ENCODE results near the gene ANKRD23.

The ANKRD23 gene

DNA sequence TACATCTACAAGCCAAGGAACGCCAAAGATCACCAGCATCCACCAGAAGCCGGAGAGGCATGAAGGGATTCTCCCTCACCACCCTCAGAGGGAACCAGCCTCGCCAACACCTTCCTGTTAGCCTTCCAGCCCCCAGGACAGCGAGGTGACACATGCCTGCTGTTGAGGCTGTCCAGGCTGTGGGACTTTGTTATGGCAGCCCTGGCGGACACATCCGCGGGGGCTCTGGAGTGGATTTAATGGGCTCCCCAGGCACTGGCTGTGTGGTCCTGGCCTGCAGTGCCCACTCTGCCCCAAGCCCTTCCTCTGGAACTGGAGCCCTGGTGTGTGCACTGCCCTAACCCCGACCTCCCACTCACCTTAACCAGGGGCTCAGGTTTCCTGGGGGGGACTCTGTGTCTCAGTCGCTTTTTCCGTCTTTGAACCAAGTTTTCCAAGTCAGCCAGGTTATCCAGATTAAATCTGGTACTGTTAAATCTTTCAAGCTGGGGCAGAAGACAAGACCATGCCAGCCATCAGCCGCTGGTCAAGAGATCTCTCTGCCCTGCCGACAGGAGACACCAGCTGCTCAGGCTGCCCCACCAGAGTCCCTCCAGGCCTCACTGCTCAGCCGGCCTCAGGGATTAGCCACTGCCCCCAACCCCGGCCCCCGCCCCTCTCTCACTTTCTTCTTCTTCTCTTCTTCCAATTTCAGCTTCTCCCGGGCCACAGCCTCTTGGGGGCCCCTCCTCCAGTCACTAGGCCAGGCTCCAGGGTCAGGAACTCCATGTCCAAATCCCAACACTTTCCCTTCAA, 1.9 kb downstream of the ANKRD23 start:
- DNase-seq (ENCODE audit: insufficient read length, low spot score) (no peak), FAIRE-seq (no peak)
- TF ChIP-seq POLR2A (IDR thresholded peaks at IDR 0.05; ENCODE audit: low read depth, low read length), result no peak

DNA sequence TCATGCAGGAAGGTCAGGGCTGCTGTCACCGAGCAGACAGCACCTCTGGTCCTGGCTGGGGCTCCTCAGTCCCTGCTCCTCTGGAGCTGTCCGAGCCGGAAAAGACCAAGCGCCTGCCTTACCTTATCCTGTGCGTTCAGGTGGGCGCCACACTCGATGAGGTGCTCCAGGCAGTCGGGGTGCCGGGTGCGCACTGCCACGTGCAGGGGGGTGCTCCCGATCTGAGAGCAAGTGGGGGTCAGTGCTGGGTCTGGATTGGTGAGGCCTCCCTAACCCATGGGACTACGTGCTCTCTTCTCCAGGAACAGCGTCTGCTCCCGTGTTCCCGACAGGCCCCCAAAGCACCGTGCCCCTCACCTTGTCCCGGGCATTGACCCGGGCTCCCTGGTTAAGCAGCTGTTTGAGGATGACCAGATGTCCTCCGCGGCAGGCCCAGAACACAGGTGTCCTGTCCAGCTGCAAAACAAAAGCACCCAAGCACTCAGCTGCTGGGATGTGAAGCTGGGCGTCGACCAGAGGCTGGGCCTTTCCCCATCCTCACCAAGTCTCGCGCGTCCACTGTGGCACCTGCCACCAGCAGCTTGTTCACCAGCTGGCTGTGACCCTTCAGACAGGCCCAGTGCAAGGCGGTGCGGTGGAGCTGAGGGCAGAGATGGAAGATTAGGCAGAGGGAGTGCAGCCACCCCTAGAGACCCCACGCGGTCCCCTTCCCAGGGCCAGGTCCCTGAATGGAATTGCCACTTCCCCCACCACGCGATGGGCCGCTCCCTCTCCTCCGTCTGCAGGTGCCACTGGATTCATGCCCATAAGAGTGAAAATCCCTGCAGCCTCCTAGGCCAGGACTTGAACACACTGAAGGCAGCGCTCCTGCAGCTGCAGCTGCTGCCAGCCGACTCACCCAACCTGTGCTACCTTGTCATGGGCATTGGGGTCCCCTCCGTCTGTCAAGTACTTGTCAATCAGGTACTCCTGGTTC, 3.7 kb downstream of the ANKRD23 start:
- FAIRE-seq, result no peak
- TF ChIP-seq POLR2A (IDR thresholded peaks at IDR 0.05; ENCODE audit: low read depth, low read length), result no peak

DNA sequence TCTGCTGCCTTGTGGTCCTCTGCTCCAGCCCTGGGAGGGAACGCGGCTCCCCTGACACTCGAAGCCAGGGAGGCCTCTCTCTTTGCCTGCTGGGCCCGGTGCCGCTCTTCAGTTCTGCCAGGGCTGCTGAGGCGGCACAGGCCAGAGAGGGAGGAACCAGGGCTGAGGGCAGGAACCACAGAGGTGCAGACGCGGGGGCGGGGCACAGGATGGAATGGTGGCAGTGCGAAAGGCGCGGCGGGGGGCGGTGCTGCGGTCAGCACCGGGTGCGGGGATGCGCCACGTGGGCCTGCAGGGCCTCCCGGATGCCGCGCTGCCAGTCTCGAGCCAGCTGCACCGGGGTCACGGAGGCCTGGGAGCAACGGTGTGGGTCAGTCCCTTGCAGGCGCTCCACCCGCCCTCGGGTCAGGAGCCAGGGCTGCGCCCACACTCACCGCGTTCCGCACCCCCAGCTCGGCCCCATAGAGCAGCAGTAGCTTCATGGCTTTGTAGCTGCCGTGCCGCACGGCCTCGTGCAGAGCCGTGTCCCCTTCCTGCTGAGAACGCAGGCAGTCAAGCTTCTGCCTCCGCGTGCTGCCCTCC, 4.4 kb downstream of the ANKRD23 start:
- FAIRE-seq (no peak), DNase-seq (ENCODE audit: insufficient read length, low spot score) (no peak)
- no peak for TF ChIP-seq POLR2A (IDR thresholded peaks at IDR 0.05; ENCODE audit: low read depth, low read length)

More for the DNA sequence above, 3.7 kb downstream of the ANKRD23 start:
- DNase-seq (ENCODE audit: insufficient read length, low spot score), result no peak

DNA sequence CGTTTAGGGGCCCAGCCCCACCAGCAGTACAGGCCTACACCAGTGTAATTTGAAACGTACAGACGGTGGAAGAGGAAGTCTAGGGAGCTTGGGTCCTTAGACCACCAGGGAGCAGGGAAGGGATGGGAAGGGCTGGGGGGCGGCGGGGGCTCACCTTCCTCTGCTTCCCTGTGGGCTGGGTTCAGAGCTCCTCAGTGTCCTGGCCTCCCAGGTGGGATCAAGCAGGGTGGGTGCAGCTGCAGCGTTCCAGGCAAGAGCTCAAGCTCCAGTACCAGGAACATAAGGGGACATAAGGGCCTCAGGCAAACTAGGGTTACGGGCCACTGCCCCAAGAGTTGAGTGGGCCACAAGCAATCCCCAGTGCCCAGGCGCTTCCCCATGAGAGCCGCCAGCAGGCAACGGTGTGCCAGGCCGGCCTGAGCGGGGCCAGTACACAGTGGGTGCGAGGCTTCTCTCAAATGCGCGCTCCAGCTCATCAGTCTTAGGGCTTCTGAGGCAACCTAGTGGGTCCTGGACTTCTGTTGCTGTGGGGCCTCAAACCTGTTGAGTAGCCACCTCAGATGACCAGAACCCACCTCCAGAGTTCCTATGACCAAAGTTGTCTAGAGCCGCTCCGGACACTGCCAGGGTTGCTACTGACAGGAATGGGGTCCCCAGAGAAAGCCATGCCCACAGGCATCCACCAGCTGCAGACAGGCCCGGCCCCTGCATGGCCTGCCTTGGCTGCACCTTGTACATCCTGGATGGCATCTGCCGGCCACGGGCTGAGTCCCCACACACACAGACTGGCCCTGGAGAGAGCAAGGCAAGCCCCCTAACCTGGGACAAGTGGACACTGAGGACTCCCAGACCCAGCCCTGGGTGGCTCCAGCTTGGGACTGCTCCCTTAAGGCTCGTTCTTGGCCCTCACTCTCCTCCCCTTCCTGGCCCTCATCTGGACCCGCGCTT, 5.2 kb downstream of the ANKRD23 start:
- no peak for TF ChIP-seq POLR2A (IDR thresholded peaks at IDR 0.05; ENCODE audit: low read depth, low read length)
- DNase-seq (ENCODE audit: insufficient read length, low spot score), result no peak
- no peak for FAIRE-seq

DNA sequence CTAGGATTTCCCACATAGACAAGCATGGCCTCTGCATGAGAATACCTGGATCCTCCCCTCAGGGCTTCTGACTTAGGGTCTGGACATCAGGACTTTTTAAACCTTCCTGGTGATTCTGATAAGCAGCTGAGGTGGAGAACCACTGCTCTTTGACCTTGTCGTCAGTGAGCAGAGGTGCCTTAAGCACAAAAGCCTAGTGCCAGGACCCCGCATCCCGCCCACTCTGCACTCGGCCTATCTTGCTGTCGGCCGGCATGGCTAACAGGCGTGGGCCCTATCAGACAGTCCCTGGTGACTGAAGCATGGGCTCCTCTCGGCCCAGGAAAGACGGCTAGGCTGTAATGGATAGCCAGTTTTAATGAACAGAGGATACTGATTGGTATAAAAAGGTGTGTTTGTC, 6.2 kb downstream of the ANKRD23 start:
- no peak for DNase-seq (ENCODE audit: insufficient read length, low spot score)
- TF ChIP-seq POLR2A (IDR thresholded peaks at IDR 0.05; ENCODE audit: low read depth, low read length), result no peak
- FAIRE-seq, result no peak

DNA sequence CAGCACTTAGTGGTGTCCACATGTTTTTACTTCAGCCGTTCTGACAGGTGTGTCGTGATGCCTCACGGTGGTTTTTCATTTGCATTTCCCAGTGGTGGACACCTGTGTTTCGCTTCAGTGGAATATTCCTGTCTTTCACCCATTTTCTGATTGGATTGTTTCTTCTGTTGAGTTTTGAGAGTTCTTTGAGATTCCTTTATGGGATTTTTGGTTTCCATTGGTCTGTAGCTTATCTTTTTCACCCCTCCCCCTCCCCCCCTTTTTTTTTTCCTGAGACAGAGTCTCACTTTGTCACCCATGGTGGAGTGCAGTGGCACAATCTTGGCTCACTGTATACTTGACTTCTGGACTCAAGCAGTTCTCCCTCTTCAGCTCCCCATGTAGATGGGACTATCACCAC, 8.0 kb downstream of the ANKRD23 start:
- FAIRE-seq (no peak), DNase-seq (ENCODE audit: insufficient read length, low spot score) (no peak)
- no peak for TF ChIP-seq POLR2A (IDR thresholded peaks at IDR 0.05; ENCODE audit: low read depth, low read length)

DNA sequence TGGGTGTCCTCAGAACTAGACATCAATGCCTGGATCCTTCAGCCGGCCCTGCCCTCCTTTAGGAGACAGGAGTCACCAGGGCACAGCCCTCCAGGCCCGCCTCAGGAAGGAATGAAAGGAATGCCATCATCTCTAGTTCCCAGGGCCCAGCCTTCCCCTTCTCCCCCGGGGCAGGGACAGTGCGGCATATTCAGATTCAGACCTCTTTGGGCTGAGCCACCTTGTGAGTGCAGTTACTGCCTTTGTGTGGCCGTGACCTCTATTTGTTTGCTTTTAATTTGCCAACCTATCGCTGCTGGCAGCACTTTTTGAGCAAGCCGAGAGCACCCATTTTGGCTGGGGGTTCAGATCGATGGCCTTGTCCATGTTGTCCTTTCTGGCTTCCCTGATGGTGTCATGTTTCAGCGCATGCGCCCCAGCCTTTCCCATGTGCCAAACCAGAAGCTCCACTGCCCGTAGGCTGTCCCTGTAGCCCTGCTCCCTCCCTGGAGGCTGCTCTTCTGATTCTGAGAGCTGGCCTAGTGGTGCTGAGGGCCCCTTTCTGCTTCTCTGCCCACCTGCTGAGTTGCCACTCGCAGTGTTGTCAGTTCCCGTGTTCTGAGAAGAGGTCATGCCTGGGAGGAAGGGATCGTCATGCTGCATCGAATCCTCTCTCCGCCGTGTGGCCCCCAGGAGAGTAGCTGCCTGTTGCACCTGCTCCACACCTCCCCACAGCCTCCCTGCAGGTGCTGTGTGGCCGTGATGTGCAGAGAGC, 10.9 kb downstream of the ANKRD23 start:
- TF ChIP-seq POLR2A (IDR thresholded peaks at IDR 0.05; ENCODE audit: low read depth, low read length), result no peak
- FAIRE-seq (no peak), DNase-seq (ENCODE audit: insufficient read length, low spot score) (peak; percentile 70)

DNA sequence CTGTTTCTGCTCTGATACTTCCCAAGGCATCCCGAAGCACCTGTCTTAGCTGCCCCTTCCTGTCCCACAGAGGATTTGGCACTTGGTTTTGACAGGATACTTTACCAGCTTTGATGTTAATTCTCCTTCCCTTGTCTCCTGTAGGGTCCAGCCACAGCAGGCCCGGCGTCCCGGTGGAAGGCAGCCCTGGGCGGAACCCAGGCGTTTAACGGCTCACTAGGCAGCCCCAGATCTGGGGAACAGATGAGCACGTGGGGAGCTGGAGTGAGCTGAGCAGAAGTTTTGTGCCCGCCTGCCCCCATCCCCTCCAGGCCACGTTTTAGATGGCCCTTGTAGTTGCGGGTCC, 11.4 kb downstream of the ANKRD23 start:
- FAIRE-seq (no peak), DNase-seq (ENCODE audit: insufficient read length, low spot score) (no peak)
- no peak for TF ChIP-seq POLR2A (IDR thresholded peaks at IDR 0.05; ENCODE audit: low read depth, low read length)

DNA sequence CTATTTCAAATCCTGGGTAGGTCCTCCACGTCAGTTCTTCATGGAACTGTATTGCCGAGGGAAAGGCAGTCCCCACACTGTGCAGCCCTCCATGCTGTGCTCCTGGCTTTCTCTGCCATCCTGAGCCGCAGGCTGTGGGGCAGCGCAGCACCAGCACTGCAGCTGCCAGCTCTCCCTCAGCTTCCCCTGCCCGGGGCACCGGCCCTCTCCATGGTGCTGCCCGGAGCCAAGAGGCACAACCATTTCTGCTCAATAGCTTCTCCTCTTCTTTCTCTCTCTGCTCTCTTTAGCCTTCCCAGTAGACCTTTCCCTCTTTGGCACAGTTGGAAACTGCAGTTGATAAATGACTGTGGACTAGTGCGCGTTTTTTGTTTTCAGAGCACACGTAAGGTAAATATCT, 12.1 kb downstream of the ANKRD23 start:
- DNase-seq (ENCODE audit: insufficient read length, low spot score) (no peak), FAIRE-seq (no peak)
- no peak for TF ChIP-seq POLR2A (IDR thresholded peaks at IDR 0.05; ENCODE audit: low read depth, low read length)

DNA sequence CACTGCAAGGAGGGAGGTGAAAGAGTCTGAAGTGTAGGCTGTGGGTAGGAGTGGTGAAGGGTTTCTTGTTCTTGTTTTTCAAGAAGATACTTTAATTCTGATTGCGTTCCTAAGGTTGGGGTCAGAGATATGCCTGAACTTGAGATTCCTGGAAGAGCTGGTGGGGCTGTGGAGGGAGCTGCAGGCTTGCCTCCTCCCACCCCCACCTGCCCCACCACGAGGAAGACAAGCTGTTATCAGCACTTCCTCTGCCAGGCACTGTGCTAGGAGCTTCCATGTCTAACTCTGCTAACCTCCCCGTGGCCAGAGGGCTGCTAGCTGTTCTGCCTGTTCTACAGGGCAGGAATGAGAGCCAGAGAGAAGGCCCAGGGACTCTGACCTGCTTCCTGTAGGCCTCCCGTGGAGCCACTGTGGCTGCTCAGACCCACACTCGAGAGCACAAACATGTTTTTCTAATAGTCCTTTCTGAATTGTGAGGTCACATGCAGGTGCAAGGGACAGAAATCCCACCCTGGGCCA, 13.7 kb downstream of the ANKRD23 start:
- no peak for FAIRE-seq
- DNase-seq (ENCODE audit: insufficient read length, low spot score), result no peak

DNA sequence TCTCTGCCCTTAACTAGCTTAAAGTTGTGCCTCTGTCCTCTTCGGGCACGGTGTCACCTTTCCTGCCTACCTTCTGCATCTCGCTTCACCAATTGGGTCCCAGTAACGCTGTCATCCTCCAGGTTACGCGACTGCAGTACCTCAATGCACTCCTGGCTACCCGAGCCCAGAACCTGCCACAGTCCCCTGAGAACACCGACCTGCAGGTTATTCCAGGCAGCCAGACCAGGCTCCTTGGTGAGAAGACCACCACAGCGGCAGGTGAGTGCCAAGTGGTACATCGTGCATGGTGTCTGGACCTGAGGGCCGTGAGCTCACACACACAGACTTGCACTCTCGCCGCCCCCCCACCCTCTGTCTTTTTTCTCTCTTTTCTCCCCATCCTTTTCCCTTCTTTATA, 14.9 kb downstream of the ANKRD23 start:
- no peak for DNase-seq (ENCODE audit: insufficient read length, low spot score)
- no peak for TF ChIP-seq POLR2A (IDR thresholded peaks at IDR 0.05; ENCODE audit: low read depth, low read length)
- no peak for FAIRE-seq

More for the DNA sequence above, 13.7 kb downstream of the ANKRD23 start:
- no peak for TF ChIP-seq POLR2A (IDR thresholded peaks at IDR 0.05; ENCODE audit: low read depth, low read length)

DNA sequence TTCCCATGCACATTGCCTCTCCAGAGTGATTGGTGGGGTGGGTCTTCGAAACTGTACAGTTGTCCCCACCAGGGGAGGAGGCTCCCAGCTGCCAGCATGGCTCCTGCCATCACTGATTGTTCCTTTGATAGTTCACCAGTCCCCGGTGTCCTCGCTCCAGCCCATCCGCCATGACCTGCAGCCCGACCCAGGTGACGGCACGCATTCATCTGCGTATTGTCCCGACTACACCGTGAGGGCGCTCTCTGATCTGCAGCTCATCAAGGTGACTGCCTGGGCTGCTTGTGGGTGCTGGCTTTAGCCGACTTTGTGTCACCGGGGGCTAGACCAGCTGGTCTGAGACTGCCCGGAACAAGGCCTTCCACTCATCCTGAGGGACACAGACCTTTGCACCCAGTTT, 15.4 kb downstream of the ANKRD23 start:
- TF ChIP-seq POLR2A (IDR thresholded peaks at IDR 0.05; ENCODE audit: low read depth, low read length), result no peak
- DNase-seq (ENCODE audit: insufficient read length, low spot score) (no peak), FAIRE-seq (no peak)
